Prostate gland (tissue), 2 donors: ENCODE results near the gene KMO. TPM values are rescaled to one million over a fixed set of nuclear protein-coding genes. Genes with fewer than 3 reads are reported as not detected.

Experiments
- DNase-seq: peaks from one replicate; pipeline ENCODE4 v3.0.0-alpha.2; 2019; ENCODE audit warnings: low spot score
- H3K27ac ChIP-seq, 2 donors: fragments of 200-600 bp; sonication (generic); 2 replicates each; pipeline ENCODE4 v1.5.1; 2017 to 2019
- H3K27me3 ChIP-seq: fragments of 200-600 bp; sonication (generic); replicated peaks from 2 replicates; pipeline ENCODE4 v1.5.1; 2019; ENCODE audit not compliant: insufficient read depth
- H3K36me3 ChIP-seq, 2 donors: fragments of 200-600 bp; sonication (generic); 1 replicate in 1 of 2; 2 replicates in 1 of 2; pipeline versions ENCODE4 v1.5.1 to v1.8.1; 2017 to 2019
- H3K4me1 ChIP-seq: fragments of 200-600 bp; sonication (generic); replicated peaks from 2 replicates; pipeline ENCODE4 v1.5.1; 2019
- H3K4me3 ChIP-seq, 2 donors: fragments of 200-600 bp; sonication (generic); 2 replicates each; pipeline ENCODE4 v1.5.1; 2017 to 2019
- H3K9me3 ChIP-seq: fragments of 200-600 bp; sonication (generic); 2 replicates; pipeline ENCODE4 v1.5.1; 2017
- CTCF ChIP-seq, 4 experiments: fragments of 200-600 bp in 2 of 4; fragments of 450-650 bp in 2 of 4; sonication (generic) in 2 of 4; IDR thresholded peaks; 1 replicate in 3 of 4; 2 replicates in 1 of 4; pipeline ENCODE4 v1.5.1; 2016 to 2019; ENCODE audit warnings: antibody characterized with exemption in 4 of 4, mild to moderate bottlenecking in 2 of 4, moderate library complexity in 2 of 4
- POLR2A ChIP-seq: fragments of 450-650 bp; IDR thresholded peaks from one replicate; pipeline ENCODE4 v1.6.1; 2016; ENCODE audit warnings: antibody characterized with exemption, mild to moderate bottlenecking
- POLR2AphosphoS5 ChIP-seq: sonication (generic); formaldehyde crosslinking; IDR thresholded peaks from one replicate; pipeline ENCODE4 v1.6.1; 2017; ENCODE audit warnings: antibody characterized with exemption
- WGBS: methylation state at CpG from one replicate; pipeline ENCODE4 v1.1.5; 2018; 5-methylcytosine and 5-hydroxymethylcytosine counted together
- intact Hi-C: fragments of 100-400 bp; cut with DNase I; formaldehyde crosslinking; loops from one replicate; pipeline ENCODE4 v1.14.2; 2022
- total RNA-seq, 2 donors: library from RNA; depleted of rRNA; stranded (reverse); fragments of >200 nt; gene quantifications; one replicate each; pipeline ENCODE4 v1.1.0, GENCODE V29; 2016

Gene KMO
- total RNA-seq, 2 donors from 2014 or later = 0.17 to 0.73 TPM

GRCh38 chr1:241640867-241641622 lies 108.9 kb downstream of the KMO start:
- DNase-seq = no peak
- Histone ChIP-seq H3K9me3 (no peaks in the 10 kb centered on the region), H3K36me3 (no peaks in the 10 kb centered on the region), H3K4me1 (no peaks in the 10 kb centered on the region), H3K27me3 (no peaks in the 10 kb centered on the region), H3K27ac (peak overlapping the region; percentile 40 to 52), H3K4me3 (peak overlapping the region; percentile 87)
- WGBS = 85% methylated on average over 9 of the region's 9 CpGs
- no peak for TF ChIP-seq POLR2AphosphoS5
- no peak for TF ChIP-seq POLR2A
- TF ChIP-seq CTCF (IDR thresholded peaks at IDR 0.05) = no peak
- intact Hi-C loops = no loop called here

- no peak for DNase-seq
These were observed 109.8 kb downstream of the KMO start for GRCh38 chr1:241641773-241642592.

GRCh38 chr1:241642593-241642944 lies 110.4 kb downstream of the KMO start:
- no peak for DNase-seq
- TF ChIP-seq POLR2A = no peak
- TF ChIP-seq CTCF (IDR thresholded peaks at IDR 0.05) = no peak
- no peak for TF ChIP-seq POLR2AphosphoS5
- no peaks in the 10 kb centered on the region for H3K36me3 ChIP-seq
- H3K27me3 ChIP-seq = no peaks in the 10 kb centered on the region
- H3K27ac ChIP-seq = no peak overlapping the region
- intact Hi-C loops = no loop called here
- WGBS = 91% methylated on average over 1 of the region's 1 CpG
- no peaks in the 10 kb centered on the region for H3K4me1 ChIP-seq
- H3K4me3 ChIP-seq = no peak overlapping the region
- no peaks in the 10 kb centered on the region for H3K9me3 ChIP-seq

More at GRCh38 chr1:241641773-241642592, 109.8 kb downstream of the KMO start:
- Histone ChIP-seq H3K27ac (no peak overlapping the region), H3K9me3 (no peaks in the 10 kb centered on the region), H3K27me3 (no peaks in the 10 kb centered on the region), H3K4me3 (no peak overlapping the region), H3K36me3 (no peaks in the 10 kb centered on the region), H3K4me1 (no peaks in the 10 kb centered on the region)
- TF ChIP-seq POLR2A (no peak), CTCF (IDR thresholded peaks at IDR 0.05) (no peak), POLR2AphosphoS5 (no peak)
- 74% methylated on average over 12 of the region's 12 CpGs for WGBS
- intact Hi-C loops = no loop called here

DNA sequence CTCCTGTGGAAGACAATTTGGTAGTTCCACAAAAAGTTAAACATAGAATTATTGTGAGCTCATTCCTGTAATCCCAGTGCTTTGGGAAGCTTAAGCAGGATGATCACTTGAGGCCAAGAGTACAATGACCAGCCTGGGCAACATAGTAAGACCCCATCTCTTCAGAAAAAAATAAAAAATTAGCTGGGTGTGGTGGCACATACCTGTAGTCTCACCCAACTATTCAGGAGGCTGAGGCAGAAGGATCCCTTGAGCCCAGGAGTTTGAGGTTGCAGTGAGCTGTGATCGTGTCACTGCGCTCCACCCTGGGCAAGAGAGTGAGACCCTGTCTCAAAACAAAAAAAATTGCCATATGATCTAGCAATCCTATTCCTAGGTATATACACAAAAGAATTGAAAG lies 112.1 kb downstream of the KMO start:
- H3K36me3 ChIP-seq = no peaks in the 10 kb centered on the region

More for the DNA sequence above, 112.1 kb downstream of the KMO start:
- H3K27ac ChIP-seq = no peak overlapping the region
- 95% methylated on average over 2 of the region's 2 CpGs for WGBS
- TF ChIP-seq CTCF (IDR thresholded peaks at IDR 0.05) (no peak), POLR2AphosphoS5 (no peak)
- intact Hi-C loops = no loop called here
- H3K27me3 ChIP-seq = no peaks in the 10 kb centered on the region
- no peak overlapping the region for H3K4me3 ChIP-seq
- no peaks in the 10 kb centered on the region for H3K9me3 ChIP-seq
- H3K4me1 ChIP-seq = no peaks in the 10 kb centered on the region
- no peak for DNase-seq
